Parathyroid adenoma (tissue), 2 donors: ENCODE data around the gene POLR3A.

ENCODE experiments used
- H2AFZ ChIP-seq: fragments of 300-600 bp; sonication (generic); one replicate; pipeline ENCODE4 v1.7.0; 2017; ENCODE audit warnings: antibody characterized with exemption, mild to moderate bottlenecking
- H3K27ac ChIP-seq: fragments of 300-600 bp; sonication (generic); one replicate; pipeline ENCODE4 v1.7.0; 2017
- H3K27me3 ChIP-seq: fragments of 300-600 bp; sonication (generic); one replicate; pipeline ENCODE4 v1.7.0; 2017; ENCODE audit warnings: low read length; ENCODE audit not compliant: control insufficient read depth, insufficient read depth
- H3K36me3 ChIP-seq: fragments of 300-600 bp; sonication (generic); one replicate; pipeline ENCODE4 v1.7.0; 2017; ENCODE audit warnings: low read length; ENCODE audit not compliant: control insufficient read depth, insufficient read depth
- H3K4me1 ChIP-seq: fragments of 300-600 bp; sonication (generic); one replicate; pipeline ENCODE4 v1.7.0; 2017; ENCODE audit warnings: control low read depth
- H3K4me2 ChIP-seq: fragments of 300-600 bp; sonication (generic); one replicate; pipeline ENCODE4 v1.7.0; 2017; ENCODE audit warnings: low read length
- H3K4me3 ChIP-seq: fragments of 300-600 bp; sonication (generic); one replicate; pipeline ENCODE4 v1.7.0; 2017; ENCODE audit warnings: low read depth, low read length
- H3K79me2 ChIP-seq: fragments of 300-600 bp; sonication (generic); one replicate; pipeline ENCODE4 v1.7.0; 2017; ENCODE audit warnings: control low read depth
- H3K9ac ChIP-seq: fragments of 300-600 bp; sonication (generic); one replicate; pipeline ENCODE4 v1.7.0; 2017; ENCODE audit warnings: mild to moderate bottlenecking
- H3K9me3 ChIP-seq: fragments of 300-600 bp; sonication (generic); one replicate; pipeline ENCODE4 v1.7.0; 2017; ENCODE audit warnings: low read length; ENCODE audit not compliant: control insufficient read depth
- CTCF ChIP-seq: fragments of 300-600 bp; sonication (generic); IDR thresholded peaks from one replicate; pipeline ENCODE4 v1.7.0; 2017; ENCODE audit warnings: antibody characterized with exemption, mild to moderate bottlenecking
- donor health status: primary hyperparathyroidism.

POLR3A gene

GRCh38 chr10:78011065-78011464 is 18.2 kb downstream of the POLR3A start:
- no peak overlapping the region for H3K4me3 ChIP-seq
- no peaks in the 10 kb centered on the region for H3K9me3 ChIP-seq
- H2AFZ ChIP-seq = no peak overlapping the region
- no peaks in the 10 kb centered on the region for H3K4me1 ChIP-seq
- no peak overlapping the region for H3K27ac ChIP-seq
- H3K4me2 ChIP-seq = no peak overlapping the region
- H3K36me3 ChIP-seq = no peaks in the 10 kb centered on the region
- no peaks in the 10 kb centered on the region for H3K79me2 ChIP-seq
- no peak overlapping the region for H3K9ac ChIP-seq
- no peak for TF ChIP-seq CTCF
- H3K27me3 ChIP-seq = no peaks in the 10 kb centered on the region

GRCh38 chr10:78010278-78010677 is 19.0 kb downstream of the POLR3A start:
- H3K36me3 ChIP-seq = no peaks in the 10 kb centered on the region
- H3K27ac ChIP-seq = no peak overlapping the region
- no peaks in the 10 kb centered on the region for H3K9me3 ChIP-seq
- no peak overlapping the region for H3K4me3 ChIP-seq
- no peak overlapping the region for H3K4me2 ChIP-seq
- H2AFZ ChIP-seq = no peak overlapping the region
- no peaks in the 10 kb centered on the region for H3K4me1 ChIP-seq
- no peaks in the 10 kb centered on the region for H3K27me3 ChIP-seq
- no peak overlapping the region for H3K9ac ChIP-seq
- no peak for TF ChIP-seq CTCF
- no peaks in the 10 kb centered on the region for H3K79me2 ChIP-seq

GRCh38 chr10:78009662-78010061 is 19.7 kb downstream of the POLR3A start:
- Histone ChIP-seq H3K79me2 (peaks cover under 1% of the 10 kb centered on the region), H3K4me3 (no peak overlapping the region), H3K4me1 (no peaks in the 10 kb centered on the region), H3K27ac (no peak overlapping the region), H3K9ac (no peak overlapping the region), H3K9me3 (no peaks in the 10 kb centered on the region), H2AFZ (no peak overlapping the region), H3K36me3 (no peaks in the 10 kb centered on the region), H3K27me3 (no peaks in the 10 kb centered on the region), H3K4me2 (no peak overlapping the region)
- TF ChIP-seq CTCF = no peak

GRCh38 chr10:78007172-78007571 is 22.1 kb downstream of the POLR3A start:
- Histone ChIP-seq H2AFZ (no peak overlapping the region), H3K4me2 (no peak overlapping the region), H3K27me3 (no peaks in the 10 kb centered on the region), H3K27ac (no peak overlapping the region), H3K9ac (no peak overlapping the region), H3K79me2 (peaks cover 3% of the 10 kb centered on the region), H3K4me1 (no peaks in the 10 kb centered on the region), H3K36me3 (no peaks in the 10 kb centered on the region), H3K9me3 (no peaks in the 10 kb centered on the region), H3K4me3 (no peak overlapping the region)
- TF ChIP-seq CTCF = no peak

- Histone ChIP-seq H3K4me3 (no peak overlapping the region), H3K79me2 (peaks cover 3% of the 10 kb centered on the region), H3K4me2 (no peak overlapping the region), H2AFZ (no peak overlapping the region), H3K36me3 (no peaks in the 10 kb centered on the region), H3K9ac (no peak overlapping the region), H3K27me3 (no peaks in the 10 kb centered on the region), H3K27ac (no peak overlapping the region), H3K9me3 (no peaks in the 10 kb centered on the region), H3K4me1 (no peaks in the 10 kb centered on the region)
- no peak for TF ChIP-seq CTCF
Observed at GRCh38 chr10:78004215-78005026, 24.9 kb downstream of the POLR3A start.
